IPS DF 4.7 (cell line): ENCODE measurements around the gene ELP1.

Experiments
- DNase-seq: peaks from one replicate; pipeline ENCODE4 v3.0.0-alpha.2; 2013; ENCODE audit warnings: low spot score; ENCODE audit errors: extremely low read depth

The ELP1 gene

DNA sequence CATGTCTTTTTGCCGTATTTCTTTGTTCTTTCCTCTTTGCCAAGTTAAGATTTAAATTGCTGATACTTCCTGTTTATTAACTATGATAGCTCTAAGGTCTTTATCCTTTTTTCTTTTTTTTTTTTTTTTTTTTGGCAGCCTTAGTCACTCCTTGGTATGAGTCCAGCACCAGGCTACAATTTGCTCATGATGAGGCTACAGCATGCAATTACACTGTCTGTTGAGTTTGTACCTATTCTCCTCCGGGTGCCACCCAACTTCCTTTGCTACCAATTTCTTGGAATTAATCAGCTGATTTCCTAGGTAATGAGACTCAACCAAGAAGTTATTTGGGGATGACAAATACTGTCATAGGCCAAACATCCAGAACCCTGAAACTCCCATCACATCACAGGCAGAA is 103.7 kb downstream of the ELP1 start:
- DNase-seq: no peak

GRCh38 chr9:108823829-108824228 is 110.1 kb downstream of the ELP1 start:
- no peak for DNase-seq
